OCI-LY7 (cell line): ENCODE measurements around the gene HOXD8. TPM values are rescaled to one million over a fixed set of nuclear protein-coding genes. Genes with fewer than 3 reads are reported as not detected.

Experiments used
- BruUV-seq: library from RNA; stranded (reverse); fragments of 400-500 nt; replicated peaks from 2 replicates; lab custom pipeline; 2021; lab: Mats Ljungman, UMichigan
- CTCF ChIA-PET: fragments of 300-600 bp; sonication (Branson Sonifier 250); formaldehyde crosslinking; loops from one replicate; lab custom pipeline; 2022; ENCODE audit warnings: antibody characterized with exemption; ENCODE audit not compliant: unreplicated experiment; lab: Charles Lee
- POLR2A ChIA-PET: fragments of 300-600 bp; sonication (Branson Sonifier 250); formaldehyde crosslinking; loops from one replicate; lab custom pipeline; 2022; ENCODE audit warnings: antibody characterized with exemption; lab: Charles Lee
- DNase-seq: peaks from one replicate; pipeline ENCODE4 v3.0.0-alpha.2; 2015; ENCODE audit warnings: low spot score
- H2AFZ ChIP-seq: fragments of 200-600 bp; sonication (generic), shearing (Covaris generic); 2 replicates; pipeline ENCODE4 v1.6.1; 2014; ENCODE audit warnings: mild to moderate bottlenecking, antibody characterized with exemption, low read length, moderate library complexity
- H3K27ac ChIP-seq: fragments of 200-600 bp; sonication (generic); 2 replicates; pipeline ENCODE4 v1.5.1; 2014; ENCODE audit warnings: mixed run types, low read depth, mild to moderate bottlenecking, moderate library complexity, low read length, inconsistent platforms; ENCODE audit not compliant: poor library complexity, severe bottlenecking
- H3K36me3 ChIP-seq: fragments of 200-600 bp; sonication (generic); 2 replicates; pipeline ENCODE4 v1.6.1; 2014; ENCODE audit warnings: mild to moderate bottlenecking, antibody characterized with exemption, low read length, moderate library complexity, mixed read lengths; ENCODE audit not compliant: insufficient read depth
- H3K4me1 ChIP-seq: fragments of 200-600 bp; sonication (generic); 2 replicates; pipeline ENCODE4 v1.5.1; 2014; ENCODE audit warnings: mild to moderate bottlenecking, low read length; ENCODE audit not compliant: insufficient read depth, poor library complexity, severe bottlenecking
- H3K4me2 ChIP-seq: fragments of 200-600 bp; sonication (generic); 2 replicates; pipeline ENCODE4 v1.6.1; 2014; ENCODE audit warnings: mild to moderate bottlenecking, low read length
- H3K4me3 ChIP-seq: fragments of 200-600 bp; sonication (generic); 2 replicates; pipeline ENCODE4 v1.5.1; 2014; ENCODE audit warnings: mild to moderate bottlenecking, low read depth, low read length; ENCODE audit not compliant: poor library complexity, severe bottlenecking
- H3K79me2 ChIP-seq: fragments of 200-600 bp; sonication (generic); 2 replicates; pipeline ENCODE4 v1.6.1; 2016; ENCODE audit warnings: low read depth, mild to moderate bottlenecking, low read length, moderate library complexity, mixed read lengths; ENCODE audit not compliant: insufficient read depth
- H3K9me2 ChIP-seq: fragments of 200-600 bp; sonication (generic); 2 replicates; pipeline ENCODE4 v1.6.1; 2016; ENCODE audit warnings: mild to moderate bottlenecking, low read length, mixed read lengths; ENCODE audit not compliant: insufficient read depth
- H3K9me3 ChIP-seq: fragments of 200-600 bp; sonication (generic); 2 replicates; pipeline ENCODE4 v1.6.1; 2014; ENCODE audit warnings: mild to moderate bottlenecking, mixed run types, low read length, mixed read lengths
- H4K20me1 ChIP-seq: fragments of 200-600 bp; sonication (generic); 2 replicates; pipeline ENCODE4 v1.6.1; 2014; ENCODE audit warnings: mild to moderate bottlenecking, antibody characterized with exemption, low read length, moderate library complexity, mixed read lengths; ENCODE audit not compliant: insufficient read depth
- CTCF ChIP-seq: fragments of 200-600 bp; sonication (generic); conservative IDR thresholded peaks from 2 replicates; pipeline ENCODE4 v1.5.1; 2014; ENCODE audit warnings: mild to moderate bottlenecking, antibody characterized with exemption, low read length, moderate library complexity, mixed read lengths
- EZH2phosphoT487 ChIP-seq: fragments of 200-600 bp; sonication (generic); IDR thresholded peaks from 2 replicates; pipeline ENCODE4 v1.6.1; 2018; ENCODE audit warnings: low read depth, borderline replicate concordance, mild to moderate bottlenecking, mixed run types, antibody characterized with exemption, low read length, moderate library complexity, mixed read lengths
- intact Hi-C: fragments of 100-400 bp; cut with micrococcal nuclease; formaldehyde crosslinking; loops from one replicate; pipeline ENCODE4 v1.10.0; 2022; ENCODE audit not compliant: unreplicated experiment
- total RNA-seq, 2 experiments: library from RNA; depleted of rRNA in 1 of 2; stranded (reverse); fragments of >200 nt in 1 of 2; shearing (Covaris generic) in 1 of 2; gene quantifications; 2 replicates each; pipeline ENCODE4 v1.2.3, GENCODE V29; 2014 to 2022

HOXD8 gene
- total RNA-seq, 2 experiments from 2014 or later = not detected

GRCh38 chr2:176120364-176121189, 8.9 kb upstream of the HOXD8 start:
- Histone ChIP-seq H3K36me3 (no peaks in the 10 kb centered on the region), H3K4me1 (no peaks in the 10 kb centered on the region), H2AFZ (no peak overlapping the region), H3K9me2 (no peaks in the 10 kb centered on the region), H3K9me3 (no peaks in the 10 kb centered on the region), H3K27ac (no peak overlapping the region), H3K79me2 (no peaks in the 10 kb centered on the region), H3K4me3 (no peak overlapping the region), H3K4me2 (no peak overlapping the region), H4K20me1 (no peaks in the 10 kb centered on the region)
- intact Hi-C loops = no loop called here
- TF ChIP-seq EZH2phosphoT487 (no peak), CTCF (no peak)
- DNase-seq = no peak
- ChIA-PET POLR2A (interaction anchor here (0.6 kb wide), 1 partner anchor 762 kb away, joined by 3 read pairs; no protein-coding TSS in a partner anchor), CTCF (no interaction called here)
- no TSS peak for BruUV-seq

GRCh38 chr2:176121190-176122051, 8.1 kb upstream of the HOXD8 start:
- H4K20me1 ChIP-seq = no peaks in the 10 kb centered on the region
- no peak overlapping the region for H2AFZ ChIP-seq
- TF ChIP-seq CTCF (no peak), EZH2phosphoT487 (no peak)
- CTCF ChIA-PET = no interaction called here
- H3K4me1 ChIP-seq = no peaks in the 10 kb centered on the region
- no peak for DNase-seq
- intact Hi-C loops = no loop called here
- POLR2A ChIA-PET = no interaction called here
- no peak overlapping the region for H3K27ac ChIP-seq
- no TSS peak for BruUV-seq
- no peaks in the 10 kb centered on the region for H3K36me3 ChIP-seq
- H3K9me3 ChIP-seq = no peaks in the 10 kb centered on the region
- no peak overlapping the region for H3K4me2 ChIP-seq
- H3K79me2 ChIP-seq = no peaks in the 10 kb centered on the region
- no peaks in the 10 kb centered on the region for H3K9me2 ChIP-seq
- H3K4me3 ChIP-seq = no peak overlapping the region
